ENCODE measurements around the gene FBXL16.

Gene FBXL16

GRCh38 chr16:661184-661821, 44.3 kb downstream of the FBXL16 start:
- DNase-seq (ENCODE audit: low read depth), result no peak
- TF ChIP-seq CTCF (IDR thresholded peaks at IDR 0.05; ENCODE audit: low read depth, low read length) (no peak), POLR2A (IDR thresholded peaks at IDR 0.05; ENCODE audit: extremely low read depth, insufficient read length) (no peak), MYC (IDR thresholded peaks at IDR 0.05; ENCODE audit: low read depth, low read length) (no peak)
- TF ChIP-seq, protein P1, sequence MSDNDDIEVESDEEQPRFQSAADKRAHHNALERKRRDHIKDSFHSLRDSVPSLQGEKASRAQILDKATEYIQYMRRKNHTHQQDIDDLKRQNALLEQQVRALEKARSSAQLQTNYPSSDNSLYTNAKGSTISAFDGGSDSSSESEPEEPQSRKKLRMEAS (IDR thresholded peaks at IDR 0.05; ENCODE audit: low read depth, low read length), result no peak
- no peak overlapping the region for H3K4me3 ChIP-seq (ENCODE audit: low read depth, low read length)

DNA sequence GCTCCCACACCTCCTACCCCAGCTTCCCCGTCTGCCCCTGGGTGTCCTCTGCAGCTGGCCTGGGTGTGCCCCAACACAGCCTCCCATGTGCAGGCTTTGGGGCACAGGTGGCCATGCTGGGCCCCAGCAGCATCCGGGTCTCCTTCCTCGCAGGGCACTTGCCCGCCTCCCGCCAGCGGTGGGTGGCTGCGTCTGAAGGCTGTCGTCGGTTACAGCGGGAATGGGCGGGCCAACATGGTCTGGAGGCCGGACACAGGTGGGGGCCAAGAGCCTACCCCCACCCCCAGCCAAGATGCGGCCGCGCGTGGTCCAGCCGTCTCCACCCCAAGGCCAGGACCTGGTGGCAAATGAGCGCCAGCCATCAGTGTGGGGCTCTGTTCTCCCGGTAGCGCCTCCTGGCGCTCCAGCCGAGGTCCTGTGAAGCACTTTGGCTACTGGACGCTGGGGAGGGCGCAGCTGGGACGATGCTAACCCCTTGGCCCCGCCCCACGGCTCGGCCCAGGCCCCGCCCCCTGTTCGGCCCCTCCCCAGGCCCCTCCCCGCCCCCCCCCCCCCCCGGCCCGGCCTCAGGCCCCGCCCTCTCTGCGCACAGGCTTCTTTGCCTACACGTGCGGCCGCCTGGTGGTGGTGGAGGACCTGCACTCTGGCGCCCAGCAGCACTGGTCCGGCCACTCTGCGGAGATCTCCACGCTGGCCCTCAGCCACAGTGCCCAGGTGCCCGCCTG, 45.0 kb downstream of the FBXL16 start:
- TF ChIP-seq MYC (IDR thresholded peaks at IDR 0.05; ENCODE audit: low read depth, low read length), result no peak
- TF ChIP-seq, protein P1 (IDR thresholded peaks at IDR 0.05; ENCODE audit: low read depth, low read length), result no peak
- no peak for TF ChIP-seq POLR2A (IDR thresholded peaks at IDR 0.05; ENCODE audit: extremely low read depth, insufficient read length)
- no peak for TF ChIP-seq CTCF (IDR thresholded peaks at IDR 0.05; ENCODE audit: low read depth, low read length)
- DNase-seq (ENCODE audit: low read depth), result no peak
- no peak overlapping the region for H3K4me3 ChIP-seq (ENCODE audit: low read depth, low read length)

- DNase-seq (ENCODE audit: low read depth), result no peak
- no peak overlapping the region for H3K4me3 ChIP-seq (ENCODE audit: low read depth, low read length)
- TF ChIP-seq, protein P1 (IDR thresholded peaks at IDR 0.05; ENCODE audit: low read depth, low read length), result no peak
- TF ChIP-seq MYC (IDR thresholded peaks at IDR 0.05; ENCODE audit: low read depth, low read length), result no peak
- TF ChIP-seq CTCF (IDR thresholded peaks at IDR 0.05; ENCODE audit: low read depth, low read length), result no peak
- TF ChIP-seq POLR2A (IDR thresholded peaks at IDR 0.05; ENCODE audit: extremely low read depth, insufficient read length), result no peak
Measured at GRCh38 chr16:660132-660458, 45.5 kb downstream of the FBXL16 start.

- no peak overlapping the region for H3K4me3 ChIP-seq (ENCODE audit: low read depth, low read length)
- no peak for DNase-seq (ENCODE audit: low read depth)
- TF ChIP-seq POLR2A (IDR thresholded peaks at IDR 0.05; ENCODE audit: extremely low read depth, insufficient read length) (no peak), MYC (IDR thresholded peaks at IDR 0.05; ENCODE audit: low read depth, low read length) (no peak), CTCF (IDR thresholded peaks at IDR 0.05; ENCODE audit: low read depth, low read length) (no peak)
- TF ChIP-seq, protein P1 (IDR thresholded peaks at IDR 0.05; ENCODE audit: low read depth, low read length), result no peak
Measured at GRCh38 chr16:659618-660017, 46.0 kb downstream of the FBXL16 start.

- H3K4me3 ChIP-seq (ENCODE audit: low read depth, low read length), result no peak overlapping the region
- no peak for TF ChIP-seq MYC (IDR thresholded peaks at IDR 0.05; ENCODE audit: low read depth, low read length)
- no peak for TF ChIP-seq CTCF (IDR thresholded peaks at IDR 0.05; ENCODE audit: low read depth, low read length)
- TF ChIP-seq POLR2A (IDR thresholded peaks at IDR 0.05; ENCODE audit: extremely low read depth, insufficient read length), result no peak
- TF ChIP-seq, protein P1 (IDR thresholded peaks at IDR 0.05; ENCODE audit: low read depth, low read length), result no peak
- no peak for DNase-seq (ENCODE audit: low read depth)
Measured at GRCh38 chr16:658679-659571, 46.7 kb downstream of the FBXL16 start.
